KG1 (cell line): ENCODE measurements around the gene MAP1A.

ENCODE experiments used
- DNase-seq: peaks from one replicate; lab custom pipeline; 2025; lab: John Stamatoyannopoulos, UW

Gene MAP1A

DNA sequence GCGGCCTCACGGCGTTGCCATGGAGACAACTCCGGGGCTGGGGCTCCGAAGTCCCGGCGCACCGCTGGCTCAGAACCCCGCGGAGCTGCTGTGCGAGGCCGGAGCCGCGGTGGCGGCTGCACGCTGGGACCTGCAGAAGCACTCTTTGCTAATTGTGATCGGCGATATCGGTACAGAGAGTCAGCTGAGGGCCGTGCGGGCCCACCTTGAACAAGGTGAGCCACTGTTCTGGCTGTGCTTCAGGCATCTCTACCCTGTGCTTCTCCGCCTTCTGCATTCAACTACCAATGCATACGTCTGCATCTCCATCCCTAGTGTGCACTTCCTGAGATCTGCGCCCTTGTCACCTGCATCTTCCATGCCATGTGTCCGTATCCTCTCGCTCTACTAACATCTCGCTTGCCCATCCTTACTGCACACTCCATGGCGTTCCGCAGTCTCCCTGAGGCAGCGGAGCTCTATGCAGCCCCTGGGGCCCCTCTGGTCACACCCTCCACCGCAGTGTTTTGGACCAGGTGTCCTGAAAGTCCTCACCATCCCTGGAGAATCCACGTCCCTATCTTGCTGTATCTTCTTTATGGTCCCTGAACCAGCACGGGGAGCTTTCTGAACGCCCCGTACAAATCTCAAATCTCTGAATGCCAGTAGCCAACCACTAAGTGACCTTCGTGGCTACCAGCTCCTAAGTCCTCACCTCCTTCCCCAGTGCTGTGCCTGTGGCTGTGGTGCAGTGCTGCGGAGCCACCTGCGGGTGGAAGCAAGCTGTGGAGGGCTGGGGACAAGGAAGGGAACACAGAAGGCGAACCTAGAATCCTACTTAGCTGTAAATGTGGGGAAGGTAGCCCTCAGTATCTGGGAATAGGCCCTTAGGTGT is 6.2 kb upstream of the MAP1A start:
- no peak for DNase-seq

DNA sequence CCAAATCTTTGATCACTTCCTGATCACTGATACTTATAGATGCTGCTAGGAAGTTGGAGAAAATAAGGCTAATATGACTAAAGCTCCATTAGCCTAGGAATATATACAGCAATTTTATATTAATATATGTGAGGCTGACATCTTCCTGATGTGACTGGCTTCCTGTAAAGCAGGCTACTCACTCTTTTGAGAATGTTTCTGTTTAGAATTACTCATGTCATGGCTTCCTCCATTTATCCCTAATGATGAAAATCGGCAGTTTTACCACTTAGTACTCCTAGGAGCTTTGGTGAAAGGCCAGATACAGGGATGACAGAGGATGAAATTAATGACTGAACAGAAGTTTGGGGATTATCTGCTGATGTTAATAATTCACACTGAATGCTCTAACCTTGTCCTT is 3.9 kb upstream of the MAP1A start:
- DNase-seq = no peak

DNA sequence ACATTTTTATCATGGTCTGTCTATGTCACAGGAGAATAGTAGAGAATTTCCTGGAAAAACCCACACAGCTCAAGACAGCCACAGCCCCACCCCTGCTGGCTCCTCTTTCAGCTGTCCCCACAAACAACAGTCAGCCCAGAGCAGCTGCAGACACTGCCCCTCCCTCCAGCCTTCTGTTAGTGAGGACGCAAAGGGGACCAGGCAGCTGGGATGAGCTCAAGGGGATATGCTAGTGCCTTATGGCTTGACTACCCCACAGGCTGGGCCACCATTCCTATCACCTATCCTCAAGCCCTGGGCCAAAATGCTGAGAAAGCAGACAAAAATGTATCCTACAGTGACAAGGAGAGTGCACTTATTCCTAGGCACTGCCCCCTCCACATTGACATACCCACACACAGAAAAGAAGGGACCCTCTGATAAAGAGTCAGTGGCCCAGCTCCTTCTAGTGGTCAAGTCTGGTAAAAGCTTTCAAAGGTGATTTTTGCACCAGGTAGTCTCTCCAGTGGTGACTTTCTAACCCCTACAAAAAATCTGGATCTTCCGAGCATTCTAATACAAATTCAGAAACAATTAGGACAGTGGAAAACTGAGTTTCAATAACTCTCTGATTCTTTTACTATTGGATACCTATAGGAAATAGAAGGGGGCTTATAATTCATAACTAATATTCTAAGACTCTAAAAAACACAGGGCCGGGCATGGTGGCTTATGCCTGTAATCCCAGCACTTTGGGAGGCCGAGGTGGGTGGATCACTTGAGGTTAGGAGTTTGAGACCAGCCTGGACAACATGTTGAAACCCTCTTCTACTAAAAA is 3.0 kb upstream of the MAP1A start:
- no peak for DNase-seq

DNA sequence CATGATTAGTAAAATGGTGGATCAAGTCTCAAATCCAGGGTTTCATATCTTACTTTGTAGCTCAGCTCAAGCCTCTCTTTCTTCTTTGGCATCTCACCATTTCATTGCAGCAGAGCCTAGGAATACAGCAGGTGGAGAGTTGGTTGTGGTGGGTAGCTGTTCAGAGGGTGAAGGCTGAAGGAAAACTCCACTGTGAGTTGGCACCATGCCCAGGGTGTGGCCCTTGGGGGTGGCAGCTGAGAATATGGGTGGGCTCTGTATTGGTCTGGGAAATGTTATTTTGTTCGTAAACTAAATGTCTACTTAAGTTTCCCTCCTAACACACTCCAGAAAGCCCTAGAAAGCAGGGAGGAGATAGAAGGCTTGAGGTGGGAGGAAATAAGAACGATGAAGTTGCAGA is 1.7 kb upstream of the MAP1A start:
- DNase-seq = no peak

DNA sequence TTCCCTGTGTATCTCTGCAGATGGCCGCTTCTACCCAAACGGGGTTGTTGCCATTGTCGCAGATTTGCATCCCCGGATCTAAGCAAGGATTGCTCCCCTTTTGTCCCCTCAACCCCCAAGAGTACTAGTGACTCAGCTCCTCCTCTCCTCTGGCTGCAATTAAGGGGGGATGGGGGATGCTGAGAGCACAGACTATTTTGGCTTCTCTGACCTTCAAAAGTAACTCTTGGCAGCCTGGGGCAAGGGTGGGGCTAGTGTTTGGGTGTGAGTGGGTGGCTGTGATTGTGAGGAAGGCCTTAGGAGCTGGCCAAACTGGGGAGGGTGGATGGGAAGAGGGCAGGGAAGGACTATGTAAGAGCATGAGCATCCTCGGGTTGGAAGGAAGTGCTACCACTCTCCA is 1.2 kb upstream of the MAP1A start:
- DNase-seq = no peak

DNA sequence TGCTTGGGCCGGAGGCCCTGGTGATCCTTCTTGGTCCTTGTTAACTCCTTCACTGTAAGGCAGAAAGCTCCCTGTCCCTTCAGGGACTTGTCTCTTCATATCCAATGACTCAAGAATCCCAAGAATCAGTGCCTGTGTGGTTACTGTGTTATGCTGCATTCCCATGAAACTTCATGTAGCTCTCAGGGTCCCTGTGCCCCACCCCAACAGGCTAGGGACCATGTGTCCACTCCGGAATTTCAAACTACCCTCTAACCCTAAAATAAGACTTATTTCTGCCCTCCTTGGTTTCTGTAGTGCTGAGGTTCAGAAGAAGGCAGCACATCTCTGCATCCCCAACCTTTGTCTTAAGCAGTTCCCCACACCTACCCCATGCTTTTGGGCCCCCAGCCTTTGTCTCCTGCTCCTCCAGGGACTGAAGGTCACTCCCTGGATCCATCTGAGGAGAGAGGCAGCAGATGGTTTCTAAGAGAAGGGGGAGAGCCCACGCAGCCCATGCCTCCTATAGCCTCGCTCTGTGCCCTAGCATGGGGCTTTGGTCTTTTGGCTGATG is 531 bp upstream of the MAP1A start:
- DNase-seq = no peak

DNA sequence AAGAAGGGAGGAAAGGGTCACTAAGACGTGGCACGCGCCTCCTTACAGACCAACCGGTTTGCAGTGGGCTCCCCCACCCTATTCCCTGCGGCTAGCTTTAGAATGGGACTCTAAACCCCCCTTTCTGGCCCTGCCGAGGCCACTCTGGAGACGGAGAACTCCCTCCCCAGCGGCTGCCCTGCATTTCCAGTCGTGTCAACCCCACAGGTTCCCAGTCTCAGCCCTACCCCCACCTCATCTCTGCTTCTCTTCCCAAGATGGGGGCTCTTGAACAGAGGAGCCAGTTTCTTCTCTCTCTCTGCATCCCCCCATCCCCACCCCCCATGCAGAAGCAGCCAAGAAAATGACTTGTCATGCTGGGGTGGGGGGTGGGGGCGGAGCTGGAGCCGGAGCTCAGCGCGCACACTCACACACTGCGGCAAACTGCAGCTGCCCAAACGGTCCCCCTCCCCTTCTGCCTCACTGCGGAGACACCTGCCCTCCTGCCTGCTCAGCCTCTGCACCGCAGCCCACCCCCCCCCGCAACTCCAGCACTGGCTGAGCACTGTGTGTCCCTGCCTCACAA is 871 bp downstream of the MAP1A start:
- DNase-seq = no peak

DNA sequence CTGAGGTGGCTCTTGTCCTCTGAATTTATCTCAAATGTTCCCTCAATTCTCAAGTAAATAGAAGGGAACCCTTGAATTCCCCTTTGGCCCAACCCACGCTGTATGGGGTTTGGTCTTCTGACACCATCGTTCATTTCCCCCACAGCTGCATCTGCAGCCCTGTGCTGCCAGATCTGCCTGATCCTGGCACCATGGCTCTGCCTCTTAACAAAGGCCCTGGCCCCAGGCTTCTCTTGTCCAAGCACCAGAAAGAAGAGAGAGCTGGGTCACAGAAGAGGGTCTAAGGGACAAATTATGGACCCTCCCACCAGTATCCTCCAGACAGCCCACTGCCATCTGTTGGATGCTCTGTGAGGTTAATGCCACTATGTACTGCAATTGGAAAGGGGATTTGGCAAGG is 1.8 kb downstream of the MAP1A start:
- no peak for DNase-seq

DNA sequence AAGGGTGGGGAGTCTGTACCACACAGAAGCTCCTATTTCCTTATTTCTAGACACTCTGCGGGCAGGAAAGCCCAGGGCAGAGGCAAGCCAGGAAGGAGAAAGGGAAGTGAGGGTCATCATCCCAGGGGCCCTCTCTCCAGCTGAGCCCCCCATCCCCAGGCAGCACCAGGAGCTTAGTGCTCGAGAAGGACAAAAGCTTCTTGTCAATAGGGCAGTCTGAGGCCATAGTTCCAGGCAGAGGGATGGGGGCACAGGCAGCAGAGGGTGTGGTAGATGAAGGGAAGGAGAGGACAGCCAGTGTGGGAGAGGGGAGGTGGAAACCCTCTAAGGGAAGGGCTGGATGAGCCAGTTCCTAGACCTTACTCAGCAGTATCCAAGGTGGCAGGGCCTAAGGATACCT is 2.7 kb downstream of the MAP1A start:
- DNase-seq = no peak

DNA sequence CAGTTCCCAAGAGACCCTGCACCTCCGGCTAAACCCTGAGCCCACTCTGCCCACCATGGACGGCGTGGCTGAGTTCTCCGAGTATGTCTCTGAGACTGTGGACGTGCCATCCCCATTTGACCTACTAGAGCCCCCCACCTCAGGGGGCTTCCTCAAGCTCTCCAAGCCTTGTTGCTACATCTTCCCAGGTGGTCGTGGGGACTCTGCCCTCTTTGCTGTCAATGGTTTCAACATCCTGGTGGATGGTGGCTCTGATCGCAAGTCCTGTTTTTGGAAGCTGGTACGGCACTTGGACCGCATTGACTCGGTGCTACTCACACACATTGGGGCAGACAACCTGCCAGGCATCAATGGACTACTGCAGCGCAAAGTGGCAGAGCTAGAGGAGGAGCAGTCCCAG is 4.0 kb downstream of the MAP1A start:
- no peak for DNase-seq

DNA sequence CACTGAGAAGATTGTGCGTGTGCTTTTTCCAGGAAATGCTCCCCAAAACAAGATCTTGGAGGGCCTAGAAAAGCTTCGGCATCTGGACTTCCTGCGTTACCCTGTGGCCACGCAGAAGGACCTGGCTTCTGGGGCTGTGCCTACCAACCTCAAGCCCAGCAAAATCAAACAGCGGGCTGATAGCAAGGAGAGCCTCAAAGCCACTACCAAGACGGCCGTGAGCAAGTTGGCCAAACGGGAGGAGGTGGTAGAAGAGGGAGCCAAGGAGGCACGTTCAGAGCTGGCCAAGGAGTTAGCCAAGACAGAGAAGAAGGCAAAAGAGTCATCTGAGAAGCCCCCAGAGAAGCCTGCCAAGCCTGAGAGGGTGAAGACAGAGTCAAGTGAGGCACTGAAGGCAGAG is 4.8 kb downstream of the MAP1A start:
- no peak for DNase-seq

DNA sequence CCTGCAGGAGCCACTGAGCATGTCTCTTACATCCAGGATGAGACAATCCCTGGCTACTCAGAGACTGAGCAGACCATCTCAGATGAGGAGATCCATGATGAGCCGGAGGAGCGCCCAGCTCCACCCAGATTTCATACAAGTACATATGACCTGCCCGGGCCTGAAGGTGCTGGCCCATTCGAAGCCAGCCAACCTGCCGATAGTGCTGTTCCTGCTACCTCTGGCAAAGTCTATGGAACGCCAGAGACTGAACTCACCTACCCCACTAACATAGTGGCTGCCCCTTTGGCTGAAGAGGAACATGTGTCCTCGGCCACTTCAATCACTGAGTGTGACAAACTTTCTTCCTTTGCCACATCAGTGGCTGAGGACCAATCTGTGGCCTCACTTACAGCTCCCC is 6.2 kb downstream of the MAP1A start:
- no peak for DNase-seq

DNA sequence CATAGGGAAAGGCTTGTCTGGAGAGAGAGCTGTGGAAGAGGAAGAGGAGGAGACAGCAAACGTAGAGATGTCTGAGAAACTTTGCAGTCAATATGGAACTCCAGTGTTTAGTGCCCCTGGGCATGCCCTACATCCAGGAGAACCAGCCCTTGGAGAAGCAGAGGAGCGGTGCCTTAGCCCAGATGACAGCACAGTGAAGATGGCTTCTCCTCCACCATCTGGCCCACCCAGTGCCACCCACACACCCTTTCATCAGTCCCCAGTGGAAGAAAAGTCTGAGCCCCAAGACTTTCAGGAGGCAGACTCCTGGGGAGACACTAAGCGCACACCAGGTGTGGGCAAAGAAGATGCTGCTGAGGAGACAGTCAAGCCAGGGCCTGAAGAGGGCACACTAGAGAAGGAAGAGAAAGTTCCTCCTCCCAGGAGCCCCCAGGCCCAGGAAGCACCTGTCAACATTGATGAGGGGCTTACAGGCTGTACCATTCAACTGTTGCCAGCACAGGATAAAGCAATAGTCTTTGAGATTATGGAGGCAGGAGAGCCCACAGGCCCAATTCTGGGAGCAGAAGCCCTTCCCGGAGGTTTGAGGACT is 6.9 kb downstream of the MAP1A start:
- DNase-seq = no peak

DNA sequence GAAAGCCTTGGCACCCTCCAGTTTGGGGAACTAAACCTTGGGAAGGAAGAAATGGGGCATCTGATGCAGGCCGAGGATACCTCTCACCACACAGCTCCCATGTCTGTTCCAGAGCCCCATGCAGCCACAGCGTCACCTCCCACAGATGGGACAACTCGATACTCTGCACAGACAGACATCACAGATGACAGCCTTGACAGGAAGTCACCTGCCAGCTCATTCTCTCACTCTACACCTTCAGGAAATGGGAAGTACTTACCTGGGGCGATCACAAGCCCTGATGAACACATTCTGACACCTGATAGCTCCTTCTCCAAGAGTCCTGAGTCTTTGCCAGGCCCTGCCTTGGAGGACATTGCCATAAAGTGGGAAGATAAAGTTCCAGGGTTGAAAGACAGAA is 7.7 kb downstream of the MAP1A start:
- DNase-seq = no peak

DNA sequence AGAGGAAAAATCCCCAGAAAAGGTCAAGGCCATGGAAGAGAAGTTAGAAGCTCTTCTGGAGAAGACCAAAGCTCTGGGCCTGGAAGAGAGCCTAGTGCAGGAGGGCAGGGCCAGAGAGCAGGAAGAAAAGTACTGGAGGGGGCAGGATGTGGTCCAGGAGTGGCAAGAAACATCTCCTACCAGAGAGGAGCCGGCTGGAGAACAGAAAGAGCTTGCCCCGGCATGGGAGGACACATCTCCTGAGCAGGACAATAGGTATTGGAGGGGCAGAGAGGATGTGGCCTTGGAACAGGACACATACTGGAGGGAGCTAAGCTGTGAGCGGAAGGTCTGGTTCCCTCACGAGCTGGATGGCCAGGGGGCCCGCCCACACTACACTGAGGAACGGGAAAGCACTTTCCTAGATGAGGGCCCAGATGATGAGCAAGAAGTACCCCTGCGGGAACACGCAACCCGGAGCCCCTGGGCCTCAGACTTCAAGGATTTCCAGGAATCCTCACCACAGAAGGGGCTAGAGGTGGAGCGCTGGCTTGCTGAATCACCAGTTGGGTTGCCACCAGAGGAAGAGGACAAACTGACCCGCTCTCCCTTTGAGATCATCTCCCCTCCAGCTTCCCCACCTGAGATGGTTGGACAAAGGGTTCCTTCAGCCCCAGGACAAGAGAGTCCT is 9.0 kb downstream of the MAP1A start:
- DNase-seq = no peak

DNA sequence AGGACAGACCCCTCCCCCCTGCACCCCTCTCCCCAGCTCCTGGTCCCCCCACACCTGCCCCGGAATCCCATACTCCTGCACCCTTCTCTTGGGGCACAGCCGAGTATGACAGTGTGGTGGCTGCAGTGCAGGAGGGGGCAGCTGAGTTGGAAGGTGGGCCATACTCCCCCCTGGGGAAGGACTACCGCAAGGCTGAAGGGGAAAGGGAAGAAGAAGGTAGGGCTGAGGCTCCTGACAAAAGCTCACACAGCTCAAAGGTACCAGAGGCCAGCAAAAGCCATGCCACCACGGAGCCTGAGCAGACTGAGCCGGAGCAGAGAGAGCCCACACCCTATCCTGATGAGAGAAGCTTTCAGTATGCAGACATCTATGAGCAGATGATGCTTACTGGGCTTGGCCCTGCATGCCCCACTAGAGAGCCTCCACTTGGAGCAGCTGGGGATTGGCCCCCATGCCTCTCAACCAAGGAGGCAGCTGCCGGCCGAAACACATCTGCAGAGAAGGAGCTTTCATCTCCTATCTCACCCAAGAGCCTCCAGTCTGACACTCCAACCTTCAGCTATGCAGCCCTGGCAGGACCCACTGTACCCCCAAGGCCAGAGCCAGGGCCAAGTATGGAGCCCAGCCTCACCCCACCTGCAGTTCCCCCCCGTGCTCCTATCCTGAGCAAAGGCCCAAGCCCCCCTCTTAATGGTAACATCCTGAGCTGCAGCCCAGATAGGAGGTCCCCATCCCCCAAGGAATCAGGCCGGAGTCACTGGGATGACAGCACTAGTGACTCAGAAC is 9.8 kb downstream of the MAP1A start:
- DNase-seq = no peak

DNA sequence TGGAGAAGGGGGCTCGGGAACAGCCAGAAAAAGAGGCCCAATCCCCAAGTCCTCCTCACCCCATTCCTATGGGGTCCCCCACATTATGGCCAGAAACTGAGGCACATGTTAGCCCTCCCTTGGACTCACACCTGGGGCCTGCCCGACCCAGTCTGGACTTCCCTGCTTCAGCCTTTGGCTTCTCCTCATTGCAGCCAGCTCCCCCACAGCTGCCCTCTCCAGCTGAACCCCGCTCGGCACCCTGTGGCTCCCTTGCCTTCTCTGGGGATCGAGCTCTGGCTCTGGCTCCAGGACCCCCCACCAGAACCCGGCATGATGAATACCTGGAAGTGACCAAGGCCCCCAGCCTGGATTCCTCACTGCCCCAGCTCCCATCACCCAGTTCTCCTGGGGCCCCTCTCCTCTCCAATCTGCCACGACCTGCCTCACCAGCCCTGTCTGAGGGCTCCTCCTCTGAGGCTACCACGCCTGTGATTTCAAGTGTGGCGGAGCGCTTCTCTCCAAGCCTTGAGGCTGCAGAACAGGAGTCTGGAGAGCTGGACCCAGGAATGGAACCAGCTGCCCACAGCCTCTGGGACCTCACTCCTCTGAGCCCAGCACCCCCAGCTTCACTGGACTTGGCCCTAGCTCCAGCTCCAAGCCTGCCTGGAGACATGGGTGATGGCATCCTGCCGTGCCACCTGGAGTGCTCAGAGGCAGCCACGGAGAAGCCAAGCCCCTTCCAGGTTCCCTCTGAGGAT is 10.6 kb downstream of the MAP1A start:
- DNase-seq = no peak

DNA sequence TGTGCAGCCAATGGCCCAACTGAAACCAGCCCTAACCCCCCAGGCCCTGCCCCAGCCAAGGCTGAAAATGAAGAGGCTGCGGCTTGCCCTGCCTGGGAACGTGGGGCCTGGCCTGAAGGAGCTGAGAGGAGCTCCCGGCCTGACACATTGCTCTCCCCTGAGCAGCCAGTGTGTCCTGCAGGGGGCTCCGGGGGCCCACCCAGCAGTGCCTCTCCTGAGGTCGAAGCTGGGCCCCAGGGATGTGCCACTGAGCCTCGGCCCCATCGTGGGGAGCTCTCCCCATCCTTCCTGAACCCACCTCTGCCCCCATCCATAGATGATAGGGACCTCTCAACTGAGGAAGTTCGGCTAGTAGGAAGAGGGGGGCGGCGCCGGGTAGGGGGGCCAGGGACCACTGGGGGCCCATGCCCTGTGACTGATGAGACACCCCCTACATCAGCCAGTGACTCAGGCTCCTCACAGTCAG is 11.2 kb downstream of the MAP1A start:
- DNase-seq = no peak

DNA sequence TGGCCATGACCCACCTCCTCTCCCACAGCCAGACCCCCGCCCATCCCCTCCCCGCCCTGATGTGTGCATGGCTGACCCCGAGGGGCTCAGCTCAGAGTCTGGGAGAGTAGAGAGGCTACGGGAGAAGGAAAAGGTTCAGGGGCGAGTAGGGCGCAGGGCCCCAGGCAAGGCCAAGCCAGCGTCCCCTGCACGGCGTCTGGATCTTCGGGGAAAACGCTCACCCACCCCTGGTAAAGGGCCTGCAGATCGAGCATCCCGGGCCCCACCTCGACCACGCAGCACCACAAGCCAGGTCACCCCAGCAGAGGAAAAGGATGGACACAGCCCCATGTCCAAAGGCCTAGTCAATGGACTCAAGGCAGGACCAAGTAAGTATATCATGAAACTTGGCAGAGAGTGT is 11.7 kb downstream of the MAP1A start:
- DNase-seq = no peak
